ENCODE data around the gene PROM2.

The PROM2 gene

GRCh38 chr2:95289253-95289652 is 15.0 kb downstream of the PROM2 start:
- no peak for DNase-seq

- DNase-seq, result no peak
Observed at GRCh38 chr2:95291222-95291621, 17.0 kb downstream of the PROM2 start.

GRCh38 chr2:95292623-95293260 is 18.5 kb downstream of the PROM2 start:
- DNase-seq, result no peak

- DNase-seq, result no peak
Observed at GRCh38 chr2:95294579-95295250, 20.5 kb downstream of the PROM2 start.

- DNase-seq, result no peak
Observed at GRCh38 chr2:95295376-95295775, 21.1 kb downstream of the PROM2 start.

GRCh38 chr2:95296011-95296410 is 21.8 kb downstream of the PROM2 start:
- no peak for DNase-seq

GRCh38 chr2:95296880-95297487 is 22.7 kb downstream of the PROM2 start, which contains the start of gene KCNIP3:
Gene KCNIP3, plus strand, starts transcription at chr2:95297347. Its CDS starts 92 bp downstream, at chr2:95297439.
- no peak for DNase-seq

GRCh38 chr2:95297639-95298395 is 23.6 kb downstream of the PROM2 start:
- no peak for DNase-seq

- DNase-seq, result no peak
Observed at GRCh38 chr2:95298486-95299111, 24.4 kb downstream of the PROM2 start.

GRCh38 chr2:95299961-95300360 is 25.7 kb downstream of the PROM2 start:
- DNase-seq, result no peak

- no peak for DNase-seq
Observed at GRCh38 chr2:95300450-95300849, 26.2 kb downstream of the PROM2 start.

- no peak for DNase-seq
Observed at GRCh38 chr2:95301186-95301585, 26.9 kb downstream of the PROM2 start.

GRCh38 chr2:95301876-95302641 is 27.8 kb downstream of the PROM2 start:
- DNase-seq, result no peak

GRCh38 chr2:95303191-95303919 is 29.1 kb downstream of the PROM2 start:
- DNase-seq, result no peak

- DNase-seq, result no peak
Observed at GRCh38 chr2:95305380-95306061, 31.3 kb downstream of the PROM2 start.

- DNase-seq, result no peak
Observed at GRCh38 chr2:95306336-95306895, 32.2 kb downstream of the PROM2 start.

GRCh38 chr2:95307036-95307435 is 32.8 kb downstream of the PROM2 start:
- no peak for DNase-seq

- no peak for DNase-seq
Observed at GRCh38 chr2:95307878-95308277, 33.6 kb downstream of the PROM2 start.

GRCh38 chr2:95308426-95308990 is 34.3 kb downstream of the PROM2 start:
- no peak for DNase-seq

GRCh38 chr2:95309599-95309998 is 35.4 kb downstream of the PROM2 start:
- no peak for DNase-seq
